Upper lobe of right lung (tissue), 1 donor: ENCODE measurements around the gene HOXB13. TPM values are rescaled to one million over a fixed set of nuclear protein-coding genes. Genes with fewer than 3 reads are reported as not detected.
A peak's percentile ranks its signal among the peaks of the same experiment; 100 is the strongest.

ENCODE experiments used
- ATAC-seq: fragments of 200-7000 bp; cut with Tn5 transposase; one replicate; pipeline ENCODE4 v1.9.1; 2020; ENCODE audit warnings: mild to moderate bottlenecking, moderate library complexity
- DNase-seq: peaks from one replicate; pipeline ENCODE4 v3.0.0-alpha.2; 2020
- H3K27ac ChIP-seq: fragments of 200-600 bp; one replicate; pipeline ENCODE4 v1.8.0; 2022
- H3K27me3 ChIP-seq: fragments of 200-600 bp; one replicate; pipeline ENCODE4 v1.8.0; 2022; ENCODE audit warnings: mild to moderate bottlenecking
- H3K36me3 ChIP-seq: fragments of 200-600 bp; one replicate; pipeline ENCODE4 v1.8.0; 2022
- H3K4me1 ChIP-seq: fragments of 200-600 bp; one replicate; pipeline ENCODE4 v1.8.0; 2022
- H3K4me3 ChIP-seq: fragments of 200-600 bp; one replicate; pipeline ENCODE4 v1.8.0; 2022; ENCODE audit warnings: mild to moderate bottlenecking
- H3K9me3 ChIP-seq: fragments of 200-600 bp; one replicate; pipeline ENCODE4 v1.8.0; 2022
- intact Hi-C: fragments of 100-400 bp; cut with DNase I; formaldehyde crosslinking; loops from one replicate; pipeline ENCODE4 v1.11.0; 2022
- total RNA-seq: library from RNA; stranded (reverse); fragmentation: NEBNext Ultra II Directional; extraction: Animal tissue kit (Norgen Biotek cat#: 25700); gene quantifications from one replicate; pipeline ENCODE4 v1.2.1, GENCODE V29; 2021
- TF ChIP-seq, protein P1 (sequence below): fragments of 200-600 bp; IDR thresholded peaks from one replicate; pipeline ENCODE4 v1.8.0; 2022; ENCODE audit warnings: antibody characterized with exemption
- donor health status: DM: no; HTN: yes; CAD: no; lungs with severe emphysema.

Gene HOXB13
- total RNA-seq, 1 donor from 2014 or later: not detected

- Histone ChIP-seq H3K27me3 (peaks cover 100% of the 10 kb centered on the region), H3K36me3 (no peaks in the 10 kb centered on the region), H3K9me3 (no peaks in the 10 kb centered on the region), H3K4me3 (peak overlapping the region; percentile 9), H3K4me1 (peaks cover 19% of the 10 kb centered on the region), H3K27ac (no peak overlapping the region)
- intact Hi-C loops: no loop called here
- DNase-seq: no peak
- TF ChIP-seq, protein P1, sequence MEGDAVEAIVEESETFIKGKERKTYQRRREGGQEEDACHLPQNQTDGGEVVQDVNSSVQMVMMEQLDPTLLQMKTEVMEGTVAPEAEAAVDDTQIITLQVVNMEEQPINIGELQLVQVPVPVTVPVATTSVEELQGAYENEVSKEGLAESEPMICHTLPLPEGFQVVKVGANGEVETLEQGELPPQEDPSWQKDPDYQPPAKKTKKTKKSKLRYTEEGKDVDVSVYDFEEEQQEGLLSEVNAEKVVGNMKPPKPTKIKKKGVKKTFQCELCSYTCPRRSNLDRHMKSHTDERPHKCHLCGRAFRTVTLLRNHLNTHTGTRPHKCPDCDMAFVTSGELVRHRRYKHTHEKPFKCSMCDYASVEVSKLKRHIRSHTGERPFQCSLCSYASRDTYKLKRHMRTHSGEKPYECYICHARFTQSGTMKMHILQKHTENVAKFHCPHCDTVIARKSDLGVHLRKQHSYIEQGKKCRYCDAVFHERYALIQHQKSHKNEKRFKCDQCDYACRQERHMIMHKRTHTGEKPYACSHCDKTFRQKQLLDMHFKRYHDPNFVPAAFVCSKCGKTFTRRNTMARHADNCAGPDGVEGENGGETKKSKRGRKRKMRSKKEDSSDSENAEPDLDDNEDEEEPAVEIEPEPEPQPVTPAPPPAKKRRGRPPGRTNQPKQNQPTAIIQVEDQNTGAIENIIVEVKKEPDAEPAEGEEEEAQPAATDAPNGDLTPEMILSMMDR: no peak
- no peak for ATAC-seq
These were observed 4.9 kb downstream of the HOXB13 start for GRCh38 chr17:48723423-48724250.

GRCh38 chr17:48722915-48723422 lies 5.6 kb downstream of the HOXB13 start, which contains the start of gene PRAC2:
PRAC2 (plus strand) TSS chr17:48723185; CDS start chr17:48724411, 1,226 bp downstream.
- DNase-seq (no peak), ATAC-seq (no peak)
- no peak within 1 kb of the TSS for H3K27ac ChIP-seq
- H3K4me3 ChIP-seq: peak within 1 kb of the TSS; percentile 9
- intact Hi-C loops: no loop called here
- peaks cover 100% of the 10 kb centered on the region for H3K27me3 ChIP-seq
- peaks cover 13% of the 10 kb centered on the region for H3K4me1 ChIP-seq
- TF ChIP-seq, protein P1: no peak
- no peaks in the 10 kb centered on the region for H3K36me3 ChIP-seq
- no peaks in the 10 kb centered on the region for H3K9me3 ChIP-seq

- Histone ChIP-seq H3K27ac (no peak within 1 kb of the TSS), H3K4me3 (peak within 1 kb of the TSS; percentile 9), H3K4me1 (peaks cover 13% of the 10 kb centered on the region), H3K27me3 (peaks cover 100% of the 10 kb centered on the region), H3K36me3 (no peaks in the 10 kb centered on the region), H3K9me3 (no peaks in the 10 kb centered on the region)
- TF ChIP-seq, protein P1: no peak
- ATAC-seq (no peak), DNase-seq (no peak)
- intact Hi-C loops: no loop called here
These were observed 6.2 kb downstream of the HOXB13 start, which contains the start of gene PRAC1 for GRCh38 chr17:48722201-48722907. PRAC1 (minus strand) TSS chr17:48722518; CDS start chr17:48722392, 126 bp downstream.

- H3K4me3 ChIP-seq: no peak overlapping the region
- H3K36me3 ChIP-seq: no peaks in the 10 kb centered on the region
- TF ChIP-seq, protein P1: no peak
- ATAC-seq (no peak), DNase-seq (no peak)
- peaks cover 100% of the 10 kb centered on the region for H3K27me3 ChIP-seq
- no peak overlapping the region for H3K27ac ChIP-seq
- intact Hi-C loops: no loop called here
- H3K9me3 ChIP-seq: no peaks in the 10 kb centered on the region
- peaks cover 13% of the 10 kb centered on the region for H3K4me1 ChIP-seq
These were observed 7.5 kb downstream of the HOXB13 start for GRCh38 chr17:48721009-48721402.

DNA sequence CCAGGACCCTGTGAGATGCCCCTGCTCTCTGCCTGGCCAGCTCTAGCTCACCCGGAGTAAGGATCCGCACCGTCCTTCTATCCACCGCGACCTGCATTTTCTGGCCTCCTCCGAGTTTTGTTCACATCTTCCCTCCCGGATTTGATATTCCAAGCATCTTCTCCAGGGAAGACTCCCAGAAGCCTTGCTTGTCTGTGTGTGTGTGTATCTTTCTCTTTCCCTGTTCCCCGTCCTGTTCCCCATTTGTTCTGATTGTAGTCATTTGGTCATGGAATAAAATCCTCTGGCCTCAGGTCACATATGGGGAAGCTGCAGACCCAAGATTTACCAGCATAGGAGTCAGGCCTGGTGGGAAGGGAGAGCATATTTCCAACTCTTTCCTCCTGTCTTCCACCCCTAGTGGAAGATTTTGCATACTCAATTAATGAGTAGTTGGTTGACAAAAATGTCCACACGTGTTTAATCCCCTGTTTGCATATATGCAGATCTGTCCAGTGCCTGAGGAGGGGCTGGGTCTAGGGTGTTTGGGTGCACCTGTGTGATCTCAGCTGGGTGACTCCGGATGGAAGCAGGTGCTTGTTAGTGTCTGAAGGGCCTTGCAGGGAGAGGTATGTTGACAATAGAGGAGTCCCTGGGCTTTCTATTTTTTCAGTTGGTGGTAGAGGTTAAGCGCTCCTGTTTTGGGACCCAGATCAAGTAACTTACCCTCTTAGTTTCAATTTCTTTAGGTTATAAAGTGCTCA lies 8.1 kb downstream of the HOXB13 start:
- no peak overlapping the region for H3K4me3 ChIP-seq
- H3K27me3 ChIP-seq: peaks cover 100% of the 10 kb centered on the region
- intact Hi-C loops: no loop called here
- ATAC-seq (no peak), DNase-seq (no peak)
- H3K27ac ChIP-seq: no peak overlapping the region
- H3K36me3 ChIP-seq: no peaks in the 10 kb centered on the region
- H3K4me1 ChIP-seq: peaks cover 13% of the 10 kb centered on the region
- no peaks in the 10 kb centered on the region for H3K9me3 ChIP-seq
- TF ChIP-seq, protein P1: no peak
